ENCODE data around the gene CHST13.
"Not testable (repeated sequence)": the region's sequence is repeated elsewhere in the genome, so short reads cannot be mapped to it uniquely, and the experiment has no call there.

The CHST13 gene

DNA sequence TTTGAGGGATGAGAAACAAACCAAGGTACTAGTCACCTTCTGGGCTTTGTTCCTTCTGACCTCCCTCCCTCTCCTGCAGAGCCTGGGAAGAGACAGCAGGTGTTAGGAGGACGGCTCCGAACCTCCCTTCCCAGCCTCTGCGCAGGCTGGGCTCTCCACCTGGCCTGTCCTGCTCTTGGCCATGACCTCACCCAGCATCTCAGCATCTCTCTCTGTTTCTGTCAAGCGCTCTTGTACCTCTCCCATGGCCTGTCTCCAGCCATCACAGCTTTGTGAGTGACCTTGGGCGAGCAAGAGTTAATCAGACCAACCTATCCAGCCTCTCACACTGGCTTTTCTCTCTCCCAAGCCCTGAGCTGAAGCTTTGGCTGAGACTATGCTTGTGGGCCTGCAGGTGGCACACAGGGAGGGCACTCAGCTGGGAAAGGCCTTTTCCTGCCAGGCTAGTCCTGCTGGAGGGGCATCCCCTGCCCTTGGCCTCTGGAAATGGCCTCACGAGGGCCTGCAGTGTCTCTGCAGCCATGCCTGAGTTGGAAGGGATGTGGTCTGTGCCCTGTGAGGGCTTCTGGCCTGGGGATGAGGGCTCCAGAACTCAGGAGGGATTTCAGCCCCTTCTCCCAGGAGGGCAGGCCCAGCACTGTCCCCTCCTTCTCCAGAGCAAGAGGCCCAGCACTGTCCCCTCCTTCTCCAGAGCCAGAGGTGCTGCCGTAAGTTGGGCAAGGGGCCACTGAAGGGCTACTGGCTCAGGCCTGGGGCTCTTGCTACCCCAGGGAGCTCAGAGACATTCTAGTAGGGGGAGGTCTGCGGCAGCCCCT lies 2.1 kb downstream of the CHST13 start:
- no peak for DNase-seq (ENCODE audit: low read depth, low spot score)

DNA sequence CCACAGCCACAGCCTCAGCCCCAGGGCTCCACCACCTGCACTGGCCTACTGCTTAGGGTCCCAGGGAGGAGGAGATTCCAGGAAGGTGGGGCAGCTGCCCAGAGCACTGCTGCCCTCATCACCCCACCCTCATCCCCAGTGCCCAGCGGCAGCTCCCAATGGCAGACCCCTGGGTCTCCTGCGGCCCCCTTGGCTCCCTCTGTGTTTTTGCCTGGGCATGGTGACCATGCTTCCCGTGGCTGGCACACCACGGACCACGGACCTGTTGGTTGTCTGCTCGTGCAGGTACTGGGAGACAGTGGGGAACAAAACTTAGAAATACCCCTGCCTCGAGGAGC lies 2.7 kb downstream of the CHST13 start:
- no peak for DNase-seq (ENCODE audit: low read depth, low spot score)

DNA sequence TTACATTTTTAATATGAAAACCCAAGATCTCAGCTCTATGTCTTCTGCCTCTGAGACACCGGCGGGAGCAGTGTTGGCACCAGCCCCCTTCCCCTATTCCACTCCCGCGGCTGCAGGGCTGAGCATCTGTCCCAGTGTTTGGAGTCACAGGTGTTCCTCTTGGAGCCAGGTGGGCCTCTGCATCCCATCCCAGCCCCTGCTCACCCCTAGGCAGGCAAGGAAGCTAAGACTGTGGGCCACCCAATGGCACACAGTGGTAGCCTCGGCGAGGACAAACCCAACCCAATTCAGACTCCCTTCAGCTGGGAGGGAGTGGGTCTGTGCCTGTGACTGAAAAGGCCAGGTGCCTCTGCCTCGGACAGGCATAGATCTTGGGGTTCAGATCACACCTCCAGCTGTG lies 3.1 kb downstream of the CHST13 start:
- DNase-seq (ENCODE audit: low read depth, low spot score), result no peak

DNA sequence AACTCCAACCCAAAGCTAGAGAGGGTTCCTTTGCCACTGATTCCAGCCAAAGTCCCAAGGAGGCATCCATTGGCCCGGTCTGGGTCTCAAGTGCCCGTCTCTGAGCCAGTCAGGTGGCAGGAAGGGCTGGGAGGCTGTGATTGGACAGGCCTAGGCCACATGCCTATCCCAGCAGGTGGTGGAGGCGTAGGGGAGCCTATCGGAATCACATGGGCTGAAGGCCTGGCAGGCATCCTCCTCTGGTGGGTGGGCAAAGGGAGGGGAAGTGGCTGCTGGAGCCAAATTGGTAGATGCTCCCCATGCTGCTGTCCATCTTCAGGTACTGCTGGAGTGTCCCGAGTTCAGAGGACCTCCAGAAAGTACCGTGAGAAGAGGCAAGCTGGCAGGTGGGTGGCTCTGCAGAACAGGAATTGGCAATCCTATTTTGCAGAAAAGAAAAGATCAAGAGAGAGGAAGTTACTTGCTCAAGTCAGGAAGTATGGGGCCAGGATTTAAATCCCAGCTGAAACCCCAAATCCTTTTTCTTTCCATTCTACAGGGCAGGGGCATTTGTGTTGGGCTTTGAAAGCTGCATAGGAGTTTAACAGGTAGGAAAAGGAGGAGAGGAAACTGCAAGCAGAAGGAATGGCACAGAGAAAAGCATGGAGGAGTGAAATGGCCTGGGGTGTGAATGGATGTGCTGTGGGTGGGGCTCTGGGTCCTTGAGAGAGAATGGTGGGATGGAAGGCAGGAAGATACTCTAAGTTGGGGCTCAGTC lies 3.7 kb downstream of the CHST13 start:
- DNase-seq (ENCODE audit: low read depth, low spot score), result no peak

DNA sequence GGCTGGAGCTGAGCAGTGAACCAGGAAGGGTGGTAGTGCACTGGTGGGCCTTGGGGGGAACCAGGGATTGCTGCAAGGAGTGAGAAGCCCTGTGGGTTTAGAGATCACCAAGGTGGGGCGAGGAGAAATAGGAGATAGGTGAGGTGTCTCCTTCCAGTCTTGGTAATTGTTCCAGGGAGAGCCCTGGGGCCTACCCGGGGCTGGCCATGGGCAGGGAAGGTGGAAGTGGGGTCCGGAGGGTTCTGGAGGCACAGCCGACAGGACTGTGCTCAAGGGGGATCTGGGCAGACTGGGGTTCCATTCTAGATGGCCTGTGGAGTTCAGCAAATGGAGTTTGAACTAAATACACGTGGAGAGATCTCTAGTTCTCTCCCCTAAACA lies 4.5 kb downstream of the CHST13 start:
- DNase-seq (ENCODE audit: low read depth, low spot score), result no peak

DNA sequence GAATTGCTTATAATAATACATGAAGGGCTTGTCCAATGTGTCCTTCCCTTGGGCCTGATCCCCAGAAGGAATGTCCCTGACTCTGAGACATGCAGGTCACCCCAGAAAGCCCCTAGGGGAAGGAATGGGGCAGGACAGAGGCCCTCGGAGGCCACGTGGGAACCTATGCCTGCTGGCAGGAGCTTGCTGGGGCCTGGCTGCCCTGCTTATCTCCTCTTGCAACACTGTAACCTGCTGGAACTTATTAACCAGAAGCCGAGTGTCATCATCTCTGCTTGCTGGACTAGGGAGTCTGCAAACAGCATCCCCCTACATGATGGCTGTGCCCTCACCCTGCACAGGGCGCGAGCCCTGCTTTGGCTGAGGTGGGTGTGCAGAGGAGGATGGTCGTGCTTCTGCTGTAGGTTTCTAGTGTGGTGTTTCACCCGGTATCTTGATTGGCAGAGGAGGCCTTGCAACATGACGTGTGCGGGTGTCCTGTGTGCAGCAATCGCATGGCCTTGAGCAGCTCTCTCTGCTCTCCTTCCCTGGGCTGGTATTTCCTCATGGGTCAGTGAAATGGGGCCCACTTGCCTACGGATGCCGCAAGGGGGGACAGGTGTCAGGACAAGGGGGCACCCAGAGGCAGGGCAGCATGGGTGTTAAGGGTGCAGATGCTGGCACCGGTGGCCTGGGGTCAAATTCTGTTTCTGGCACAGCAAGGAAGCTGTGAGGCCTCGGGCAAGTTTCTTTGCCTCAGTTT lies 5.0 kb downstream of the CHST13 start:
- no peak for DNase-seq (ENCODE audit: low read depth, low spot score)

DNA sequence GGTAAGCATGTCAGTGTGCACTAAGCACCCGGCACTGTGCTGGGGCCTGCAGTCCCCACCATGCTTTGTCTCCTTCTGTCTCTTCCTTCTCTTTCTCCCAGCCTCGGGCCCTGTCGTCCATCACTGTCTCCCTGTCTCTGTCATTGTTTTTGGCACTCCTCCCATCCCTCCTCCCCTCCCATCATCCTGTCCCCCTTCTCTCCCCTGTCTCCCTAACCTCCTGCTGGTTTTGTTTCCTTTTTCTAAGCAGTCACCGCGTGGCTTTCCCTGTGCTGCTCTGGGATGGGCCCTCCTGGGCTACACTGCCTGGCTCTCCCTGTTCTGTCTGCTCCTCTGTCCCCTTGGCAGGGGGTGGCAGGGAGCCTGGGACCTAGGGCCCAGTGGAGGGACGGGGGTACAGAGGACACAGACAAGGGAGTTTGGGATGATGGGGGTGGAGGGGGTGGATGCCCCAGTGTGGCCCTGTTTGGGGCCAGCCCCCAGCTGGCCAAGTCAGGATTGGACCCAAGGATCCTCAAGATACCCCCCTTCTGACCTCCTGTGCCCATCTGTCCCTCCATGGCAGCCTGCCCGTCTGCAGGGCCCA lies 5.7 kb downstream of the CHST13 start:
- no peak for DNase-seq (ENCODE audit: low read depth, low spot score)

DNA sequence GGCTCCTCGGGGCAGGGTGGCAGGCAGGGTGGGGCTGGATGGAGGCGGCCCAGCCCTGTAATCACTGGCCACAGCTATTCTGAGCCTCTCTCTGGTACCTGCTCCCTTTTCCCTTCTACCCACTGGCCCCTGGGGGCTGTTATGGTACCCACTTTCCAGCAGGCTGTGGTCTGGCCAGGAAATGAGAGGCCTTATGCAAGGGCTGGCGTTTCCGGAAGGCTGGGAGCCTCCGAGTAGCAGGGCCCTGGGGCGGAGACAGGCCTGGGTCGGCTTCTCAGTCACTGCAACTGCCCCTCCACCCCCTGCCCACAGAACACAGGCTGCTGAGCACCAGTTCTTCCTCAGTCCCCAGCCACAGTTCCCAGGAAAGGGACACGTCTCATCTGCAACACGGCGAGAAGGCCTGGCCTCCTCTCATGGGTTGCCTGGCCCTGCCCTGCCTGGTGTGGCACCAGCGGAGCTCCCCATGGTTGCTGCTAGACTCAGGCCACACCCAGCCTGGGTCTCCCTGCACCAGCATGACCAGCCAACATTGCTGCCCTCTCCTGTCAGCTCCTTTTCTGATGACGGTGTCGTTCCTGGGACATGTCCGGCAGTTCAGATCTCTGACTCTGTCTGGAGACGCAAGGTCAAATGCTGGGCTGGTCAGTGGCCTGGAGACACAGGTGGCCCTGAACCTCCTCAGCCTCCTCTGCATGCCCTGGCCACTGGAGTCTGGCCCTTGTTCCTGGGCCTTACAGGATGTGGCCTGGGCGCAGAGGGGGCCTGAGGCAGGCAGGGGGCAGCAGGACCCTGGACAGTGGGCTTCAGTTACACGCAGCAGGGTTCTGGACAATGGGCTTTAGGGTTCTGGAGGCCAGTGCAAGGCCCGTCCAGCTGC lies 6.5 kb downstream of the CHST13 start:
- DNase-seq (ENCODE audit: low read depth, low spot score), result no peak

DNA sequence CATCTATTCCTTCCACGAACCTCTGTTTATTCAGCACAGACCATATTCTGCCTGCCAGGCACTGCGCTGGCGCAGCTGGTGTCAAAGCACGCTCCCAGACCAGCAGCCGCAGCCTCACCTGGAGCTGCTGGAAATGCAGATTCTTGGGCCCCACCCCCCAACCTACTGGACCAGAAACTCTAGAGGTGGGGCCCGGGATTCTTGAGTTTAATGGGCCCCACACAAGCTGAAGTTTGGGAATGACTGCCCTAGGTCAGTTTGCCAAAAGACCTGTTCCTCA lies 7.0 kb downstream of the CHST13 start:
- no peak for DNase-seq (ENCODE audit: low read depth, low spot score)

DNA sequence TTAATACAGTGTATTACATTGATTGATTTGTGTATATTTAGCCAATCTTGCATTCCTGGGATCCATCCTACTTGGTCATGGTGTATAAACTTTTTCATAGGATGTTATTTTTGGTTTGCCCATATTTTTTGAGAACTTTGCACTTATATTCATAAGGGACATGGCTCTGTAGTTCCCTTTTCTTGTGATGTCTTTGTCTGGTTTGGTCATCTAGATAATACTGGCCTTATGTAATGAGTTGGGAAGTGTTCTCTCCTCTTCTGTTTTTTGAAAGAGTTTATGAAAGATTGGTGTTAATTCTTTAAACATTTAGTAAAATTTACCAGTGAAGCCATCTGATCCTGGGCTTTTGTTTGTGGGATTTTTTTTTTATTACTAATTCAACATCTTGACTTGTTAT lies 9.6 kb downstream of the CHST13 start:
- DNase-seq (ENCODE audit: low read depth, low spot score), result no peak

DNA sequence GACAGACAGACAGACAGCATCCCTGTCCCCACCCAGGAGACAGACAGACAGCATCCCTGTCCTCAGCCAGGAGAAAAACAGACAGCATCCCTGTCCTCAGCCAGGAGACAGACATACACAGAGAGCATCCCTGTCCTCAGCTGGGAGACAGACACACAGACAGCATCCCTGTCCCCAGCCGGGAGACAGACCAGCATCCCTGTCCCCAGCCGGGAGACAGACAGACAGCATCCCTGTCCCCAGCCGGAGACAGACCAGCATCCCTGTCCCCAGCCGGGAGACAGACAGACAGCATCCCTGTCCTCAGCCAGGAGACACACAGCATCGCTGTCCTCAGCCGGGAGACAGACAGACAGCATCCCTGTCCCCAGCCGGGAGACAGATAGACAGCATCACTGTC lies 10.8 kb downstream of the CHST13 start:
- DNase-seq (ENCODE audit: low read depth, low spot score), result not testable (repeated sequence)

DNA sequence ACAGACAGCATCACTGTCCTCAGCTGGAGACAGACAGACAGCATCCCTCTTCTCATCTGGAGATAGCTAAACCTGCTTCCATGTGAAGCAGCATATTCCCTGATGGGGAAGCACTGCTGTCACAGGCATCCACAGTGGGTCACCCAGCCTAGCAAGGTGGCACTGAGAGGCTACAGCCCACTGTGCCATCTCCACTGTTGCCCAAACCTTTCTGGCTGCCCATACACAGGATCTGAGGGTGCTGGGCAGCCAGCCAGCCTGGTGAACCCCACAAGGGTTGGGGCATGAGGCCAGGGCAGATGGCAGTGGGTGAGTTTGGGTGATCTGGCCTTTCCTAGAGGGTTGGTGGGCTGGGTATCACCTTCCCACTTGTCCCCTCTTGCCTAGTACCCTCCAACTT lies 11.7 kb downstream of the CHST13 start:
- DNase-seq (ENCODE audit: low read depth, low spot score), result no peak

DNA sequence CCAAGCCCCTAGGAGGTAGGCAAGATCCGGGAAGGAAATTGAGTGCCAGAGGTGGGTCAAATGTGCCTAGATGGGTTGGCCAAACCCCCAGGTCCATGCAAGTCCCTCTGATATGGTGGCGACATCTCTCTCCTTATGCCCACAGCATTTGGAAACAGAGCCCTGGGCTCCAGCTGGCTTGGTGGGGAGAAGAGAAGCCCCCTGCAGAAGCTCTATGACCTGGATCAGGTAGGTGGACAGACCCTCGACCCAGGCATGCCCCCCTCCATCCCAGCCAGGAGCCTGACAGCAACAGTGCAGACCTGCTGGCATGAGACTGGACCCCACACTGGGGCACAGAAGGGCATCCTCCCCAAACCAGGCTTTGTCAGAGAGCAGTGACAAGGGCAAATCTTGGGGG lies 12.2 kb downstream of the CHST13 start:
- DNase-seq (ENCODE audit: low read depth, low spot score), result no peak

DNA sequence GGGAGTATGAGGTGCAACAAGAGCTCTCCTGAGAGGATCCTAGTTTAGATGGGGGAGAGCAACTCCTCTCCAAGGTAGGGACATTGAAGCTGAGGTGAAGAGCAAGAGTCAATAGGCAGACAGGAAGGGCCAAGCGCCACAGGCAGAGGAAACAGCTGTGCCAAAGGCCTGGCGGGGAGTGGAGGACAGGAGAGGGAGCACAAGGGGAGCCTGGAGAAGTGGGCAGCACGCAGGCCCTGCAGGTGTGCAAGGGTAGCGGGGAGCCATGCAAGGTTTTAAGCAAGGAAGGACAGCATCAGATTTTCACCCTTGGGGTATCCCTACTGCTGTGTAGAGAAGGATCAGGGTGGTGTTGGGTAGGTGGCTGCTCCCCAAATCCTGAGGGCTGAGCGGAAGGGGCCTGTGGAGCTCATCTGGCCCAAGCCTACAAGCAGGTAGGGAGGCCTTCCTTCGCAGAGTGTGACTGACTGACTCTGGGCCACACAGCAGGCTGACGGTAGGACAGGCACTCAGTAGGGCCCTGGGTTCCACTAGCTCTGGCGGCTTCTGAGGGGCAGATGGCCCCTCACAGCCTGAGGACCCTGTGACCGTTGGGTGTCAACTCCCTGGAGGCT lies 13.3 kb downstream of the CHST13 start:
- no peak for DNase-seq (ENCODE audit: low read depth, low spot score)

DNA sequence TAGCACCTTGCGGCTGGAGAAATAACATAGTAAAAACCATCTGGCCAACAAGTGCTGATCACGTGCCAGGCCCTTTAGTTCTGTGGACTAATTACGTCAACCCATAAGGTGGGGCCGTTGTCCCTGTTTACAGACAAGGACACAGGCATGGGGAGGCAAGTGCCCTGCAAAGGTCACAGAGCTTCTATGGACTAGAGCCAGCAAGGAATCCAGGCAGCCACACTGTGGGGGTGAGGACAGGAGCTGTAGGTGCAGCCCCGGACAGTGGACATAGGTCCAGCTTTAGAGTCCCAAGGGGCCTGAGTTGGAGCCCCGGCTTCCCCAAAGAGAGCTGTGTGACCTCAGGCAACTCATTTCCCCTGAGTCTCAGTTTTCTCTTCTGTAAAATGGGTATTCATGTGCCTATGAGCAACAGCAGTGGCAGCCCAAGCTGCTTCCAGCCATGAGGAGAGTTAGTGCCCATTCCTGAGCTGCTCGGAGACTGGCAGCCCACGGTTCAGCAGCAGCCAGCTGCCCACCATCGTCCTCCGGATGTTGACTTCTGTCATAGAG lies 13.9 kb downstream of the CHST13 start:
- DNase-seq (ENCODE audit: low read depth, low spot score), result no peak

DNA sequence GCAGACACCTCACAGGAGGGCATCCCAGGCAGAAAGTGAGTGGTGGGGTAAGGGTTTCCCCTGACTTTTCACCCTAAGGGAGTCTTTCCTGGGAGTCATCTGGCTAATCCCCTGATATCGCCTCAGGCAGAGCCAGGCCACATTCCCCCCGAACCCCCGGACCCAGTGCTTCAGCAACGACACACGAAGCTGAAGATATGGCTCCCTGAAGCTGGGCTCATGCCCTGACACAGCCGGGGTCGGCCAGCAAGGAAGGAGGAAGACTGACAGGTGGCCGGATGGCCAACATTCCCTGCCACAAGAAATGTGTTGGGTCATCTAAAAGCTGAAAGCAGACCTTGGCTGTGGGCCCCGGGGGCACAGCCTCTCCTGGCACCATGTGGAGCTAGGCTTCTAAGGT lies 14.4 kb downstream of the CHST13 start:
- no peak for DNase-seq (ENCODE audit: low read depth, low spot score)

DNA sequence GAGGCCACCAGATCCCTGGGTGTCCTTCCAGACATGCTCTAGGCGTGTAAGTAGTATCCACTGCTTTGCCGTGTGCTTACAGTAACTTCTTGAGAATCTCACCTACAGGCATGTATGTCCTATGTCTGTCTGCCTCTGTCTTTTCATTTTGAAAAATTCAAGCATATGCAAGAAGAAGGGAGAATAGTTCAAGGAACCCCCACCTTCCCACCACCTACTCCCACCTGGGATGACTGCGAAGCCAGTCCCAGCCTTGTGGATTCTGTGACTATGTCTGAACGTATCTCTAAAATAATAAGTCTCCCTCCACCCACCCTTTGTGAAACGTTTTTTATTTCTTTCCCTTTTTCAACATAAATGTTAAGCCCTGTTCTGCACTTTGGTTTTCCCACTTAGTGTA lies 15.0 kb downstream of the CHST13 start:
- no peak for DNase-seq (ENCODE audit: low read depth, low spot score)

DNA sequence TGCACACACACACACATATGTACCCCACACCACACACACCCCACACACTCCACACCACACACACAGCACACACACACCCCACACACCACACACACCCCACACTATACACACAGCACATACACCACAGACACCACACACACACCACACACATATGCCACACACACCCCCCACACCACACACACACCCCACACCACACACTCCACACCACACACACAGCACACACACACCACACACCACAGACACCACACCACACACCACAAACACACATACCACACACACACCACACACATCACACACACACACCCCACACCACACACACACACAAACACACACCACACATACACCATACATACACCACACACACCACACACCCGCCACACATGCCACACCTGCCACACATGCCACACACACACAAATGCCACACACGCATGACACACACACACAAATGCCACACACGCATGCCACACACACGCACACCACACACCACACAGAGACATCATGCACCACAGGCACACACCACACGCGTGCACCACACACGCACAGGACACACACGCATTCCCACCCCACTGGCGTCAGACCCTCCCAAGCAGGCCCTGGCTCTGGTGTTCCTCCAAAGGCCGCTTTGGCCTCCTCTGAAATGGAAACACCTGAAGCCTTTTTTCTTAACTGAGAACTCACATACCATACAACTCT lies 15.7 kb downstream of the CHST13 start:
- no peak for DNase-seq (ENCODE audit: low read depth, low spot score)

DNA sequence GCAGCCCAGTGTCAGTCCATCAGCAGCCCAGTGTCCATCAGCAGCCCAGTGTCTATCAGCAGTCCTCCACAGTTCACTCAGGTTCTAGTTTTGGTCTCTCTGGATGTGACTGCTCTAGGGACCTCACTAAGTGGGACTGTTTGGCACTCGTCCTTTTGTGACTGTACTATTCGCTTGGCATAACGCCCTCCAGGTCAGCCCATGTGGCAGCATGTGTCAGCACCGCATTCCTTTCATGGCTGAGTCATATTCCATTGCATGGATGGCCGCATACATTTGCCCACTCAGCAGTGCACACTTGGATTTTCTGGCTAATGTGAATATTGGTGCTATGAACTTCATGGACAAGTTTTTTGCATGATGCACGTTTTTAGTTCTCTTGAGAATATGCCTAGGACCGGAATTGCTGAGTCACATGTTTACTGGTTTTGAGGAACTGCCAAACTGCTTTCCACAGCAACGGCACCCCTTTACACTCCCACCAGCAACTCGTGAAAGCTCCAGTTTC lies 16.4 kb downstream of the CHST13 start:
- DNase-seq (ENCODE audit: low read depth, low spot score), result no peak
